ENCODE measurements around the gene PSD4. TPM values are rescaled to one million over a fixed set of nuclear protein-coding genes. Genes with fewer than 3 reads are reported as not detected.

Gene PSD4
- total RNA-seq, 4 donors from 2014 or later = 53.8 to 102 (median 88.0) TPM

- H3K9me3 ChIP-seq = no peaks in the 10 kb centered on the region
- no peaks in the 10 kb centered on the region for H3K27me3 ChIP-seq
- DNase-seq (ENCODE audit: low spot score in 2 of 2) = no peak
- H3K36me3 ChIP-seq = peaks cover 4% of the 10 kb centered on the region
- H3K4me1 ChIP-seq = peaks cover 11% of the 10 kb centered on the region
- no peak overlapping the region for H3K4me3 ChIP-seq
- no peak for TF ChIP-seq CTCF (IDR thresholded peaks at IDR 0.05)
- no peak for TF ChIP-seq POLR2A (IDR thresholded peaks at IDR 0.05)
- TF ChIP-seq EP300 (IDR thresholded peaks at IDR 0.05) = no peak
- no peak for TF ChIP-seq POLR2AphosphoS5 (IDR thresholded peaks at IDR 0.05)
- 93% methylated on average over 7 of the region's 8 CpGs for WGBS
- no peak overlapping the region for H3K27ac ChIP-seq
These were observed 9.5 kb downstream of the PSD4 start for GRCh38 chr2:113183264-113183663.

- H3K27me3 ChIP-seq = no peaks in the 10 kb centered on the region
- WGBS = 91% methylated on average over 2 of the region's 2 CpGs
- H3K4me1 ChIP-seq = peaks cover 11% of the 10 kb centered on the region
- H3K9me3 ChIP-seq = no peaks in the 10 kb centered on the region
- H3K27ac ChIP-seq = no peak overlapping the region
- TF ChIP-seq CTCF (IDR thresholded peaks at IDR 0.05) = no peak
- no peak for TF ChIP-seq POLR2A (IDR thresholded peaks at IDR 0.05)
- no peak for TF ChIP-seq POLR2AphosphoS5 (IDR thresholded peaks at IDR 0.05)
- no peak for TF ChIP-seq EP300 (IDR thresholded peaks at IDR 0.05)
- no peak for DNase-seq (ENCODE audit: low spot score in 2 of 2)
- peaks cover 4% of the 10 kb centered on the region for H3K36me3 ChIP-seq
- H3K4me3 ChIP-seq = no peak overlapping the region
These were observed 9.9 kb downstream of the PSD4 start for GRCh38 chr2:113183703-113184102.

GRCh38 chr2:113184531-113185230, 10.9 kb downstream of the PSD4 start:
- Histone ChIP-seq H3K36me3 (peaks cover 4% of the 10 kb centered on the region), H3K4me1 (peaks cover 11% of the 10 kb centered on the region), H3K27ac (no peak overlapping the region), H3K9me3 (no peaks in the 10 kb centered on the region), H3K4me3 (no peak overlapping the region), H3K27me3 (no peaks in the 10 kb centered on the region)
- TF ChIP-seq EP300 (IDR thresholded peaks at IDR 0.05) (no peak), CTCF (IDR thresholded peaks at IDR 0.05) (no peak), POLR2AphosphoS5 (IDR thresholded peaks at IDR 0.05) (no peak), POLR2A (IDR thresholded peaks at IDR 0.05) (no peak)
- DNase-seq (ENCODE audit: low spot score in 2 of 2) = no peak
- WGBS = 90% methylated on average over 8 of the region's 8 CpGs

- Histone ChIP-seq H3K27me3 (no peaks in the 10 kb centered on the region), H3K4me1 (peaks cover 11% of the 10 kb centered on the region), H3K36me3 (peaks cover 4% of the 10 kb centered on the region), H3K27ac (no peak overlapping the region), H3K4me3 (no peak overlapping the region), H3K9me3 (no peaks in the 10 kb centered on the region)
- TF ChIP-seq POLR2A (IDR thresholded peaks at IDR 0.05) (no peak), EP300 (IDR thresholded peaks at IDR 0.05) (no peak), CTCF (IDR thresholded peaks at IDR 0.05) (no peak), POLR2AphosphoS5 (IDR thresholded peaks at IDR 0.05) (no peak)
- DNase-seq (ENCODE audit: low spot score in 2 of 2) = no peak
- whole genome bisulfite sequencing = 74% methylated on average over 7 of the region's 10 CpGs
These were observed 12.1 kb downstream of the PSD4 start for GRCh38 chr2:113185664-113186432.

- Histone ChIP-seq H3K4me3 (no peak overlapping the region), H3K36me3 (peaks cover 4% of the 10 kb centered on the region), H3K27me3 (no peaks in the 10 kb centered on the region), H3K27ac (no peak overlapping the region), H3K4me1 (peaks cover 7% of the 10 kb centered on the region), H3K9me3 (no peaks in the 10 kb centered on the region)
- 74% methylated on average over 5 of the region's 5 CpGs for WGBS
- DNase-seq (ENCODE audit: low spot score in 2 of 2) = no peak
- TF ChIP-seq POLR2A (IDR thresholded peaks at IDR 0.05) (no peak), EP300 (IDR thresholded peaks at IDR 0.05) (no peak), POLR2AphosphoS5 (IDR thresholded peaks at IDR 0.05) (no peak), CTCF (IDR thresholded peaks at IDR 0.05) (no peak)
These were observed 12.6 kb downstream of the PSD4 start for GRCh38 chr2:113186433-113186796.
